ENCODE data around the gene TXNIP.
"Not testable (repeated sequence)": the region's sequence is repeated elsewhere in the genome, so short reads cannot be mapped to it uniquely, and the experiment has no call there.

TXNIP gene, protein sequence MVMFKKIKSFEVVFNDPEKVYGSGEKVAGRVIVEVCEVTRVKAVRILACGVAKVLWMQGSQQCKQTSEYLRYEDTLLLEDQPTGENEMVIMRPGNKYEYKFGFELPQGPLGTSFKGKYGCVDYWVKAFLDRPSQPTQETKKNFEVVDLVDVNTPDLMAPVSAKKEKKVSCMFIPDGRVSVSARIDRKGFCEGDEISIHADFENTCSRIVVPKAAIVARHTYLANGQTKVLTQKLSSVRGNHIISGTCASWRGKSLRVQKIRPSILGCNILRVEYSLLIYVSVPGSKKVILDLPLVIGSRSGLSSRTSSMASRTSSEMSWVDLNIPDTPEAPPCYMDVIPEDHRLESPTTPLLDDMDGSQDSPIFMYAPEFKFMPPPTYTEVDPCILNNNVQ

DNA sequence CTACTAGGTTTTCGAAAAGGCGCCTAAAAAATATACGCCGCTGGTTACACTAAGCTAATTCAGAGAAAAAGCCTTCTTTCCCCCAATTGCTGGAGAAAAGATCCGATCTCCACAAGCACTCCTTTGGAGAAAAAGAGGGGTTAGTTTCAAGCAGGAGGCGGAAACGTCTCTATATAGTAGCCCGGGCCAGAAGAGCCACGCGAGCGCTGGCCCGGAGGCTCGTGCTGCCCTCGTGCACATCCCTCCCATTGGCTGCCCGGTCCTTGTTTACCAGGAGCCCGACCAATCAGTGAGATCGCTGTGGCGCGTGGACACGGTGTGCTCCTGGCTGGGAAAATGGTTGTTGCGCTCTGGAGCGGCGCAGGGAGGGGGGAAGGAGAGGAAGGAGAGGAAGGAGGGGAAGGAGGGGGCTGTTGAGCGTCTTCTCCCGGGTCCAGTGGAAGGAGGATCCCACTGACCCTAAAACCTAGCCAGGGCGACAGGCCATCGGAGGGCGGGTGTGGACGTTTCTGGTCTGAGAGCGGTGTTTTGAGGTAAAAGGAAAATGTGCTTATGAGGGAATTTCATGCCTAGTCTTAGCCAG is at the start of gene TXNIP:
TSS of gene TXNIP (minus strand) at position 147 of the 583 bp plus-strand sequence. CDS start 313 bp downstream, outside the sequence.
- DNase-seq (ENCODE audit: low spot score): peak; percentile 92

DNA sequence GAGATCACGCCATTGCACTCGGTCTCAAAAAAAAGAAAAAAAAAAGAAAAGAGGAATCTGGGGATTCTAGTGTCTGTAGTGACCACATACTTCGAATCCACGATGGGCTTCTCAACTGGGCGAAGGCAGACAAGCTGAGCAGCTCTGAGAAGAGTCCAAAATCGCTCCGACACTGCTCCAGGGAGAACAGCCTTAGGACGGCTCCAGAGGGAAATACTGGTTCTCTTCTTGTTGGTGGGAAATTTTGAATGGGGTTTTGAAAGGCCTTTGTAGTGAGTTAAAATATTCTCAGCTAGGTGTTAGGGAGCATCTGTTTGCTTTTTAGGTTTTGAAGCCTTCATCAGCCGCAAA is 43.4 kb upstream of the TXNIP start:
- DNase-seq (ENCODE audit: low spot score): no peak

DNA sequence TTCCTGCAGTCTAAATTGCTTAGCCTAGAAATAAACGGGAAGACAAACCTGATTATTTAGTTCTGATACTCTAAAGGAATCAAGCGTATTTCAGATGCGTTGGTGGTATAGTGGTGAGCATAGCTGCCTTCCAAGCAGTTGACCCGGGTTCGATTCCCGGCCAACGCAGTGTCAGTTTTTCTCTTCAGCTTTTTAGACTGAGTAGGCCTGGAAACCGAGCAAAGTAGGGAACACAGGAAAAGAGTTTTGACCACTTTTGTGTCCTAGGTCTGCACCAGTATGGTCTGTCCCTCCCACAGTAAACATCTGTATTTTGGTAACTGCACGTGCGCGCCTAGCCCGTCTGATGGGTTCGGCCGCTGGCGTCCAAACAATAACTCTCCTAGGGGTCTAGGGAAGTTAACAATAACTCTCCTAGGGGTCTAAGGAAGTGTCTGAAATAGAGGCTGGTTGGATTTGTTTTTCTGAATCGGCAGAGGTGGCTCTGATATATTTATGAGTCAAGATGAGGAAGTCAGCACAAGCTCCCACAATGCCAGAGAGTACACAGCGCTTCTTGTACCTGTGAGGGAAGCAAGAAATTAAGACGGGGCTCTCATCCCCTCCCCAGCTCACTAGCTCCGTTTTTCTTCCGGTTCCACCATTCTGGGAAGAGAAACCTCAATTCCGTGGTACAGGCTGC is 40.7 kb upstream of the TXNIP start:
- DNase-seq (ENCODE audit: low spot score): no peak

DNA sequence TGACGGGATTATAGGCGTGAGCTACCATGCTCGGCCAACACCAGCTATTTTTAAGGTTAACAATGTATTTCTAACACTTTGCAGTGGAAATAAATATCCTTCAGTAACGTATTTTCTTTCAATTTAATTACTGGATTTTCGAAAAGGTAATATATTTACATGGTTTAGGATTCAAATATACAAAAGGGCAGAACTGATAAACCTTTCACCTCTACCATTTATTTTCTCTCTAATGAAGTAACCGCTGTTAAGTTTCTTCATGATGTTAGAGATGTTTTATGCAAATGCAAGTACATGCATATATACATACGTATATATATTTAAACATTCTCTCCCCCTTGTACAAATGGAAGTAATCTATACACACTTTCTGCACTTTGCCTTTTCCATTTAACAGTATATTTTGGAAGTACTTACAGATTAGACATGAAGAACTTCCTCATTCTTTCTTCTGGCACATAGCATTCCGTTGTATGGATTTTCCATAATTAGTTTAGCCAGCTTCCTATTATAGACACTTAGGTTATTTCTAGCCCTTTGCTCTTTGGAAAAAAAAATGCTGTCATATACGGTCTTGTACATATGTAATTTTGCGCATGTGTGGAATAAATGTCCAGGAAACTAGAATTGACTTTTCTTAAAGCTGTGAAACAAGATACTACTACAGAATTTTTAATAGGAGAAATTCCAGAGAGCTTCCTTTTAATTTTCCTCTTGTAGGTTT is 40.0 kb upstream of the TXNIP start:
- DNase-seq (ENCODE audit: low spot score): no peak

DNA sequence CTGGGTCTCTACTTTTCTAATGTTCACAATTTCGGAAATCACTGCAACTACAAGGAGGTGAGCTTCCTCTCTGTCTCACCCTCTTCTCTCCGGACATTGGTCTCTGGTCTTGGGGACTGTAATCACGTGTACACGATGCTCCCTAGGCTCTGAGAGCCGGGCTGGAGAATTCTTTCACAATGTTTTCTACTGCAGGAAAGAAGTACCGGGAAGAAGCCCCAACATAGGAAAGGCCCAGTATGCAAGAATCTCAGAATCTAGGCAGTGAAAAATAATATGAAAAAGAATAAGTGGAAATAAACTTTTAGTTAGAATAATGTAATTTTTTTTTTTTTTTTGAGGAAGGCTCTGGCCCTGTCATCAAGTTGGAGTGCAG is 38.7 kb upstream of the TXNIP start:
- DNase-seq (ENCODE audit: low spot score): peak; percentile 47

DNA sequence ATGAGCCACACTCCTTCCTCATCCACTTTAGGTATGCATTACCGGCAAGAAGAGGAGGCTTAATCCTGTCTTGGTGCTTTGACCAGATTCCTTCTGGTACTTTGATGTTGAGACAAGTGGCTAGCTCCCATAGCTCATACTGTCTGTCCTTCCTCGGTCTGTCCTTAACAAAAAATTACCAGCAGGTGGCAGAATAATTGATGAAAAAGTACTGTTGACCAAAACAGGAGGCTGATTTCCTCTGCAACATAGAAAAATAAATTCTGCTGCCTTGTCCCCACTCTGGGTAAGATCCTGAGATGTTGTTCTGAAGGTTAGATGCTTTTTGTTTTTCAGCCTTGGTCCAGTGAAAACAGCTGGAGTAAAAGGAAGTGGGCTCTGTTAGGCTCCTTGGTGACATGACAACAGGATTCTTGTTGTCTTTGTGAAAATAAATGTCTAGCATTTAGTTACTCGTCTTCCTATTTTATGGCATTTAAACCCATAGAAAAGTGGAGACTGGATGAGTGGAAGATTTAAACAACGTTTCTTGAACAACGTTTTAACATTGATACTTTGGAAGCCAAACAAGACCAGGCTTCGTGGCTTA is 36.3 kb upstream of the TXNIP start:
- DNase-seq (ENCODE audit: low spot score): no peak

DNA sequence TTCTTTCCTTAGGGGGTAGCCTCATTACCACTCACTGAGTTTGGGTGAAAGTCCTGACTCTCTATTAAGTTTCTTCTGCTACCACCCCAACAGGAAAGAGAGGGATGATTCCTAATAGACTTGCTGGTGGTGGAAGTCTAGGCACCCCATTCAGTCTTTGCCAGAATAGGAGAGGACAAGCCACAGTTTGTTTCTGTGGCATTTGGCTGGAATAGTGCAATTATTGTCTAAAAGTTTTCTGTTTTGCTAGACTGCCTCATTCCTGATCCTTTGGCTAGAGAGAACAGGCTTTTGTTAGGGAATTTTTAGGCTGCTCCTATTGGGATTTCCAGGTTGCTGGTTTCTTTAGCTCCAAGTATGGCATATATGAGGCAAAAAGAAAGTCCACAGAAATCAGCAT is 35.1 kb upstream of the TXNIP start:
- no peak for DNase-seq (ENCODE audit: low spot score)

DNA sequence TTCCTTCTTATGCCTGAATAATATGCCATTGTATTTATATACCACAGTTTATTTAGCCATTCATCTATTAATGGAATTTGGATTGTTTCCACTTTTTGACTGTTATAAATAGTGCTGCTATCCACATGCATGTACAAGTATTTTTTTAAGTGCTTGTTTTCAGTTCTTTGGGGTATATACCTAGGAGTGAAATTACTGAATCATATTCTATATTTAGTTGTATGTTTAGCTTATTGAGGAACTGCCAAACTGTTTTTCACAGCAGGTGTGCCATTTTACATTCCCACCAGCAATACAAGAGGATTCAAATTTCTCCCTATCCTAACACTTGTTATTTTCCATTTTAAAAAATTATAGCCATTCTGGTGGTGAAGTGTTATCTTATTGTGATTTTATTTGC is 32.7 kb upstream of the TXNIP start:
- DNase-seq (ENCODE audit: low spot score): no peak

DNA sequence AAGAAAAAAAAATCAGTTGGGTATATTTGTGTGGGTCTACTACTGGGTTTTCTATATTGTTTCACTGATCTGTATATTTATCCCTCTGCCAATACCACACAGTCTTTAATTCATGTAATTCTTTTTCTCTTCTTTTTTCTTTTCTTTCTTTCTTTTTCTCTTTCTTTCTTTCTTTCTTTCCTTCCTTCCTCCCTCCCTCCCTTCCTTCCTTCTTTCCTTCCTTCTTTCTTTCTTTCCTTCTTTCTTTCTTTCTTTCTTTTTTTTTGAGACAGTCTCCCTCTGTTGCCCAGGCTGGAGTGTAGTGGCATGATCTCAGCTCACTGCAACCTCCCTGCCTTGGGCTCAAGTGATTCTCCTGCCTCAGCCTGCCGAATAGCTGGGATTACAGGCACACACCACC is 30.3 kb upstream of the TXNIP start:
- DNase-seq (ENCODE audit: low spot score): not testable (repeated sequence)

DNA sequence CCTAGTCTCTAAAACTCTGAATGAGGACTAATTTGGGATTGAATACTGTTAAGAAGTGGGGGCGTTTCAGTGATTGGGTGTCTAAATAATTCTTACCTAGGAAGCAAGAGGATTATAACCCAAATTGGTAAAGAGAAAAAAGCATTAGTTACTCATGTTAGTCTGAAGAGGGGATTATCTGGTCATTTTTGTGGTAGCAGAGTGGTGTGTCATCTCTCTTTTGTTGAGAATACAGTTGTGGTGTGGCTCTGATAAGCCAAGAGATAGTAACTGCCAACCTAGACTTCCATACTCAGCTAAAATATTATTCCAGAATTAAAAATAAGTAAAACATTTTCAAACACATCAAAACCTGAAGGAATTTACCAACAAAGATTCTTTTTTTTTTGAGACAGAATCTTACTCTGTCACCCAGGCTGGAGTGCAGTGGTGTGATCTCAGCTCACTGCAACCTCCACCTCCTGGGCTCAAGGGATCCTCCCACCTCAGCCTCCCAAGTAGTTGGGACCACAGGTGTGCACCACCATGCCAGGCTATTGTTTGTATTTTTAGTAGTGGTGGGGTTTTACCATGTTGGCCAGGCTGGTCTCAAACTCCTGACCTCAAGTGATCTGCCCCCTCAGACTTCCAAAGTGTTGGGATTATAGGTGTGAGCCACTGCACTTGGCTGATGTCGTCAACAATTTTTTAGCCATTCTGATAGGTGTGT is 29.6 kb upstream of the TXNIP start:
- DNase-seq (ENCODE audit: low spot score): not testable (repeated sequence)

DNA sequence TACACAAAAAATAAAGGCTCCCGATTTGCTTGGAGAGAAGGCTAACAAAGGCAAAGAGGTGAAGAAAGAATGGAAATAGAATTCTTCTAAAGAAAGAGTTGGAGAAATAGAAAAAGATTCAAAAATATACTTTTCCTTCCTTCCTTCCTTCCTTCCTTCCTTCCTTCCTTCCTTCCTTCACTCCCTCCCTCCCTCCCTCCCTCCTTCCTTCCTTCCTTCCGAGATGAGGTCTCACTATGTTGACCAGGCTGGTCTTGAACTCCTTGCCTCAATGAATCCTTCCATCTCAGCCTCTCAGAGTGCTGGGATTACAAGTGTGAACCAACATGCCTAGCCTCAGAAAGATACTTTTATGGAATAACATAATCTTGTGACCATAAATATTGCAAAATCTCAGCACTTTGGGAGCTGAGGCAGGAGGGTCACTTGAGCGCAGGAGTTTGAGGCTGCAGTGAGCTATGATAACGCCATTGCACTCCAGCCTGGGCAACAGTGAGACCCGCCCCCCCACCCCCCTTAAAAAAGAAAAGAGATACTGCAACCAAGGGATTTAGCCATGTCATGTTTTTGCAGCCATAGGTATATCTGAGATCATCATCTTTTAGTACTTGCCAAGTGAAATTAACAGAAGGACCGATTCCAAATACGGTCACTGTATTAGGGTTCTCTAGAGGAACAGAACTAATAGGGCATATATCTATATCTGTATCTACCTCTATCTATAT is 26.2 kb upstream of the TXNIP start:
- DNase-seq (ENCODE audit: low spot score): no peak

DNA sequence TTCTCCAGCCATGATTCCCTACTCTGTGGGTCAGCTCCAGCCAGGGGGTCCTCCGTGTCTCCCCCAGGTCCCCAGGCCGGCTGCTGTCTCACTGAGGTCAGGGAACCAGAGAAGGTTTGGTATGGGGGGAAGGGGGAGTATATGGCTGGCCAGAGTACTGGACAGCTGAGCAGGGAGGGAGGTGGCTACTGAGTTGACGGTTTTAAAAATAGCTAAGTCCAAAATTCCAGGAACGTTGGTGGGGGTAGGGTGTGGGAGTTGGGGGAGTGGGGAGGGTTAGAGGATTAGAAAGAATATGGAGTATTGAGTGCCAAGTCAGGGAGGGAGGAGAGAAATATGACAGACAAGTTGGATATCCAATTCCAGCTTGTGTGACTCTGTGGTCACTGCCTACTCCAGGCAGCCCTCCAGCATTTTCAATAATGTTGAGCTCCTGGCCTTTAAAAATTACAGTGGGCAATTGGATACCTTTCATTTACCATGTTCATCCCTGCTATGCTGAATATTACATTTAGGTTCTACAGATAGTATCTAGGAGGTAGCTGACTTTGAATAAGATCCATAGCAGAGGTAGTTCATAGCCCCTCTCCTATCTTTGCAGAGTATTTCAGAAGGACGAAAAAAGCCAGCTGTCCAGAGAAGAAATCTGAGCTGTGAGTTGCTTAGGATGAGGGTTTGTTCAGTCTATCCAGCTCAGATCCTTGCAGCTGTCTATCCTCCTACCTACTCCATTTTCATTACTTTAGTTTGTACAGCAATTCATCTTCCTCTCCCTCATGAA is 25.4 kb upstream of the TXNIP start, which contains the start of gene HJV:
TSS of gene HJV (minus strand) at position 114 of the 781 bp plus-strand sequence. CDS start 1,504 bp downstream, outside the sequence.
- DNase-seq (ENCODE audit: low spot score): no peak

DNA sequence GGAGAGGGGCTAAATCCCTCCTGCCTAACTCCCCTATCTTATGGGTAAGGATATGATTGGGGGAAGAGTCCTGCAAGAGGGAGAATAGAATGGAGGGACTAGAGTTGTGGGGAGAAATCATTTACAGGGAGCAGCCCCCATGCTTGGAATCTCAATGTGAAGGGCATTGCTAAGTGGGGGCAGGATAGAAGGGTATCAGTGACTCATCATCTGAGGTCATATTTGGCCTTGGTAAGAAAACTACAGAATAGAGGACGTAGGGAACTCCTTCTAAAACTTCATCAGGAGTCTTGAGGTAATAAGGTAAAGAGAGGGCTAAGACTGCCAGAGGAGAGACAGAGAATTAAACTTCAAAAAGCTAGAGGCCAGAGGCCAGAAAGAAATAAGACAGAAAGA is 24.7 kb upstream of the TXNIP start:
- DNase-seq (ENCODE audit: low spot score): no peak

DNA sequence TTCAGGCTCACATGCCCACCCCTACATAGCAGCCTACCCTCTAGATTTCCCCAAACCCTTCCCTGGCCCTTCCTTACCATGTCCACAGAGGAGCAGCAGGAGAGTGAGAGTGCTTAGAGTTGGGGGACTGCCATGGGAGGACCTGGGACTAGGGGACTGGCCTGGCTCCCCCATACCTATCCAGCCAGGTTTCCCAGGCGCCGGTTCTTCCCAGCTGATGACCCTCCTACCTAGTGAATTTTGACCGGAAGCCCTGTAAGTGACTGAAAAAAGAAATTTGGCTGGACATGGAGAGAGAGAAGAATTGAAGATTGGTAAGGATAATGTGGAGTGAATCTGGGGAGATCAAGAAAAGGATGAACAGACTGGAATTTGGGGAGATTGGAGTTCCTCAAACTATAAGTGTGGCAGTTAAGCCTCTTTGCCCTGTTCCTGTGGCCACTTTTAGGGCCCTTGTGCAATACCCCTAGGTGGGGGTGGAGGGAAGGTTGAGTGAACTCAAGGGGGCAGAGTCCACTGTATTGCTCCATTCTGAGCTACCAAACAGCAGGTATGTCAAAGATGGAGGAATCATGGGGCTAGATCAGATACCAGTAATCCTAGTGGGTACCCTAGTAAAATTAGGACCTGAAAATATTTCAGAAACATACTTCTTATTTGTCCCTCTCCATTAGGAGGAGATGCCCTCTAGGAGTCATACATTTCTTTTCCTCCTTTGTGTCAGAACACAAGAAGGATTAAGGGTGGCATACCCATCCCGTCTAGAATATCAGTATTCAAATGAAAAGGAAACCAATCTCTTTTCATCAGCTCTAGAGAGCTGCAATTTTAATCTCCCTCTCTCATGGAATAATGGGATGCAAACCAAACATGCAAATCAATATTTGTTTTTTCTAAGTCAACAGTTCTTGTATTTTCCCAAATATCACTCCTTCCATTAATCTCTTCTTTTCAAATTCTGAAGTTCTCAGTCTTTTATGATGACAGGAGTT is 24.0 kb upstream of the TXNIP start:
- peak; percentile 73 for DNase-seq (ENCODE audit: low spot score)

DNA sequence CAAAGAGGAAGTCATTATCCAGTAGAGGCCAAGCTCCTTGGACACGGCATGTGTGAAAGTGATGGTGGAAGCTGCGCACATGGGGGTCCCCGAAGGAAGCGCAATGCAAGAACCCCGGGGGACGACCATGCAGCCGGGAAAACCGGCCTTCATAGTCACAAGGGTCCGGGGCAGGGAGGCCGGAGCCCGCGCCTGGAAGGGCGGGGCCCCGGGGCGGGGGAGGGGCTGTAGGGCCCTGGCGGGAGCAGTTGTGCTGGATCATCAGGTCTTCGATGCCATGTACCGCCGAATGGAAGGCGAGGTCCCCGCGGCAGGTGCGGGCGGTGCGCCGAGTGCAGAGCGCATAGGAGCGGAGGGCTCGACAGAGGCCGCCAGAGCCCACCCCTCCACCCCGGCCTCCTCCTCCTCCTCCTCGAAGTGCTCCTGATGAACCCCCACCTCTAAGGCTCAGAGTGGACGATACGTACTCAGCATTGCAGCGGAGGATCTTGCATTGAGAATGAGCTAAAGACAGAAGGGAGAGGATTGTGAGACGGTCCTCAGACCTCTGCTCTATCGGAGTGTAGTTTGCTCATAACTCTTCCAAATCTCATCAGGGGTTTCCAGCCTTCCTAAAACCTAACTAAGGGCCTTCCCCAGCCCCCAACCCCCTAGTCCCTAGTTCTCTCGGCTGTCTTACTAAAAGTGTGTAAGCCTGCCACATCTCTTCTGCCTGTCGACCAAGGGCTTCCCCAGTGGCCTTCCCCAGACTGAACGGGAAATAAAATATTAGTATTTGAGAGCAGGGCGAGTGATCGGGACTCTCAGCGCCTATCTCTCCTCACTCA is 23.1 kb upstream of the TXNIP start:
- no peak for DNase-seq (ENCODE audit: low spot score)

DNA sequence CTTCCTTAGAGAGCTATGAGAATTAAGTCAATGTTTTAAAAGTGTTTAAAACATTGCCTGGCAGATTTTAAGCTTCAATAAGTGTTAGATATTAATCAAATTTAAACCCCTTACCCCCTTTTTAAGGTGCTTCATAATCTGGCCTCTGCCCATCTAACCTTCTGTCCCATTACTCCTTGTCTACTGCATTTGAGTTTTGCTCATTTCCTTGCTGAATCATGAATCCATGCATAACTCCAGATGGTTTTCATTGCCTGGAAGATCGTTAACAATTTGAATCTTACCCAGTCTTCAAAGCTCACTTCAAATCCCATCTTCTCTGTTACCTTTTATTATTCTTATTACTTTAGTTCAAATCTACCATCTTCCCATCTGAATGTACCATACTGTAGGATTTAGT is 20.5 kb upstream of the TXNIP start:
- no peak for DNase-seq (ENCODE audit: low spot score)

DNA sequence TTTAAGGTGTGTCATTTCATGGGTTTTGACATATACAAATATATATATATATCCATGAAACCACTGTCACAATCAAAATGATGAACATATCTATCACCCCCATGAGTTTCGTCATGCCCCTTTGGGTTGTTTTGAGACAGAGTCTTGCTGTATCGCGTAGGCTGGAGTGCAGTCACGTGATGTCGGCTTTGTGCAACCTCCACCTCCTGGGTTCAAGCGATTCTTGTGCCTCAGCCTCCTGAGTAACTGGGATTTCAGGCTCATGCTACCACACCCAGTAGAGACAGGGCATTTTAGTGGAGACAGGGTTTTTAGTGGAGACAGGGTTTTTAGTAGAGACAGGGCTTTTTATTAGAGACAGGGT is 17.2 kb upstream of the TXNIP start:
- no peak for DNase-seq (ENCODE audit: low spot score)

Measured in HuH-7 (cell line).